GM12875 (cell line): Measurements from ENCODE around the gene GREB1L.

Experiments used
- H3K4me3 ChIP-seq: one replicate; pipeline ENCODE4 v1.5.1; 2011; ENCODE audit warnings: low read depth, low read length, control low read depth
- CTCF ChIP-seq: IDR thresholded peaks from 2 replicates; pipeline ENCODE4 v1.5.1; 2011; ENCODE audit warnings: low read depth, mild to moderate bottlenecking, control low read depth, inconsistent platforms, low read length, moderate library complexity, borderline replicate concordance; ENCODE audit not compliant: insufficient read depth

The GREB1L gene

GRCh38 chr18:21502661-21503060 lies 260.6 kb downstream of the GREB1L start:
- TF ChIP-seq CTCF: no peak
- no peak overlapping the region for H3K4me3 ChIP-seq

GRCh38 chr18:21507913-21508701 lies 266.1 kb downstream of the GREB1L start:
- no peak for TF ChIP-seq CTCF
- no peak overlapping the region for H3K4me3 ChIP-seq

- no peak for TF ChIP-seq CTCF
- no peak overlapping the region for H3K4me3 ChIP-seq
Measured at GRCh38 chr18:21509062-21509461, 267.0 kb downstream of the GREB1L start.

- TF ChIP-seq CTCF: no peak
- no peak overlapping the region for H3K4me3 ChIP-seq
Measured at GRCh38 chr18:21513292-21513691, 271.3 kb downstream of the GREB1L start.

GRCh38 chr18:21513741-21514140 lies 271.7 kb downstream of the GREB1L start:
- no peak for TF ChIP-seq CTCF
- H3K4me3 ChIP-seq: no peak overlapping the region

GRCh38 chr18:21522530-21522929 lies 280.5 kb downstream of the GREB1L start:
- no peak overlapping the region for H3K4me3 ChIP-seq
- TF ChIP-seq CTCF: no peak

- no peak overlapping the region for H3K4me3 ChIP-seq
- no peak for TF ChIP-seq CTCF
Measured at GRCh38 chr18:21525916-21526315, 283.9 kb downstream of the GREB1L start.
